GM15510 (cell line): ENCODE data around the gene CTCFL.

Experiments used
- POLR2A ChIP-seq: IDR thresholded peaks from 3 replicates; pipeline ENCODE4 v1.6.1; 2011; ENCODE audit warnings: borderline replicate concordance; ENCODE audit not compliant: insufficient read length; ENCODE audit errors: extremely low read depth

CTCFL gene

GRCh38 chr20:57548177-57549058 lies 23.5 kb upstream of the CTCFL start:
- TF ChIP-seq POLR2A = no peak

- no peak for TF ChIP-seq POLR2A
Observed at GRCh38 chr20:57546956-57547649, 22.2 kb upstream of the CTCFL start.

GRCh38 chr20:57545927-57546662 lies 21.2 kb upstream of the CTCFL start:
- no peak for TF ChIP-seq POLR2A

- no peak for TF ChIP-seq POLR2A
Observed at GRCh38 chr20:57544838-57545564, 20.1 kb upstream of the CTCFL start.

- no peak for TF ChIP-seq POLR2A
Observed at GRCh38 chr20:57543754-57544153, 18.8 kb upstream of the CTCFL start.

GRCh38 chr20:57540890-57541580 lies 16.1 kb upstream of the CTCFL start:
- no peak for TF ChIP-seq POLR2A

GRCh38 chr20:57539889-57540288 lies 14.9 kb upstream of the CTCFL start:
- TF ChIP-seq POLR2A = no peak

- TF ChIP-seq POLR2A = no peak
Observed at GRCh38 chr20:57537822-57538221, 12.9 kb upstream of the CTCFL start.

- TF ChIP-seq POLR2A = no peak
Observed at GRCh38 chr20:57536771-57537724, 12.1 kb upstream of the CTCFL start.

GRCh38 chr20:57536120-57536708 lies 11.3 kb upstream of the CTCFL start:
- no peak for TF ChIP-seq POLR2A

- TF ChIP-seq POLR2A = no peak
Observed at GRCh38 chr20:57535297-57535696, 10.4 kb upstream of the CTCFL start.

GRCh38 chr20:57532104-57532503 lies 7.2 kb upstream of the CTCFL start:
- no peak for TF ChIP-seq POLR2A
